Measurements from ENCODE around the gene CDADC1.

- TF ChIP-seq EP300 (IDR thresholded peaks at IDR 0.05) (no peak), POLR2A (IDR thresholded peaks at IDR 0.05) (no peak)
- TF ChIP-seq, protein P1, sequence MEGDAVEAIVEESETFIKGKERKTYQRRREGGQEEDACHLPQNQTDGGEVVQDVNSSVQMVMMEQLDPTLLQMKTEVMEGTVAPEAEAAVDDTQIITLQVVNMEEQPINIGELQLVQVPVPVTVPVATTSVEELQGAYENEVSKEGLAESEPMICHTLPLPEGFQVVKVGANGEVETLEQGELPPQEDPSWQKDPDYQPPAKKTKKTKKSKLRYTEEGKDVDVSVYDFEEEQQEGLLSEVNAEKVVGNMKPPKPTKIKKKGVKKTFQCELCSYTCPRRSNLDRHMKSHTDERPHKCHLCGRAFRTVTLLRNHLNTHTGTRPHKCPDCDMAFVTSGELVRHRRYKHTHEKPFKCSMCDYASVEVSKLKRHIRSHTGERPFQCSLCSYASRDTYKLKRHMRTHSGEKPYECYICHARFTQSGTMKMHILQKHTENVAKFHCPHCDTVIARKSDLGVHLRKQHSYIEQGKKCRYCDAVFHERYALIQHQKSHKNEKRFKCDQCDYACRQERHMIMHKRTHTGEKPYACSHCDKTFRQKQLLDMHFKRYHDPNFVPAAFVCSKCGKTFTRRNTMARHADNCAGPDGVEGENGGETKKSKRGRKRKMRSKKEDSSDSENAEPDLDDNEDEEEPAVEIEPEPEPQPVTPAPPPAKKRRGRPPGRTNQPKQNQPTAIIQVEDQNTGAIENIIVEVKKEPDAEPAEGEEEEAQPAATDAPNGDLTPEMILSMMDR (IDR thresholded peaks at IDR 0.05) = no peak
Observed at GRCh38 chr13:49258089-49258796, 10.5 kb downstream of the CDADC1 start.

Measured in tibial nerve (tissue), 4 donors.